UCSD-AML1 (cell line): ENCODE data around the gene UPK1B.
A peak's percentile ranks its signal among the peaks of the same experiment; 100 is the strongest.

ENCODE experiments used
- DNase-seq: peaks from one replicate; lab custom pipeline; 2025; ENCODE audit not compliant: unreplicated experiment; lab: John Stamatoyannopoulos, UW

Gene UPK1B

DNA sequence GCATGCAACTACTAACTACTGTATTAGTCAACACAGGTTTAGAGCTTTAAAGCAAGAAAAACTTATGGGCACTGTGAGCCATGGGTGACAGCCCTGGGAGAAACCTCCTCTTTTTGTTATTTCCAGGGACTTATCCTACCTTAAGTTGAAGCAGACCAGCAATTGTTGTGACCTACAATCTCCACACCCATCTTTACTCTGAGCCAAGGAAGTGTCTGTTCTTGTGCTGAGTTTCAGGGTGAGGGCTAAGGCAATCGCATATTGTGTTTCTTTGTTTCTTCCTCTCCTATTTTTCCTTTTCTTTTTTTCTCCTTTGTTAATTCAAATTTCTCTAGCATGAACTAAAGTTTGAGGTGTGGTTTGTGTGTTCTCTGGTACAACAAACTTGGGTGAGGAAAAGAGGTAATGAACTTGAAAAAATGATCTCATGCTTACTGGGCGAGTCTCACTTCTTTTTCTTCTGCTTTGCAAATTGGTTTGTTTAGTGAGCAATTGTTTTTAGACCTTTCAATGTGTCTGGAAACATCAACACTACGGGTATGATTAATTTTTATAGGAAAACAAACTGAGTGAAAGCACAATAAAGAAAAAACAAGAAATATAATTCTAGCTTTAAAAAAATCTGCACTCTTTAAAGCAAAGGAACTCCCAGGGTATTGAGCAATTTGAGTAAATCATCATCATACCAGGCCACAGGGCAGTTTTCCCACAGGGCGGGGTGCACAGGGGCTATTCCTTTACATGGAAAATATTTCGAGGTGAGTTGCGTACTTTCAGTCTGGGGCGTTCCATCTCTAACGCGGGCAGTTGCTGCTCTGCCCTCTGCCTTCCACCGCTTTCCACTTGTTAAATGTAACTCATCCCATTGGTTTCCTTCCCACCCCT lies 2.7 kb downstream of the UPK1B start:
- no peak for DNase-seq

DNA sequence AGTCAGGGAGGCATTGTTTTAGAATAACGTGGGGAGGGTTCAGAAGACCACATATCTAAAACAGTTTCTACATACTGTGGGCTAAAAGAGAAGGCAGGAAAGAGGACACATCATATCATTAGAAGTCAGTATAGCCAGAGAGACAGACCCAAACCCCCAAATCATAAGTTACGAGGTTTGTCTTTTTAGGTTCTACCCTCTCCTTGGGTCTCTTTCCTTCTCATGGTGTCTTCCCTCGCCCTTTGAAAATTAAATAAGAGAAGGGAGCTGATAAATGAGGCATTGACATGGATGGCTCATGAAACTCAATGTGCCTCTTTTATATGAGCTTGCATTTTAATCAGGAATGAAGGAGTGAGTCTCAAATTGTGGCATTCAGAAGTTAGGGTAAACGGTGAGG lies 3.4 kb downstream of the UPK1B start:
- no peak for DNase-seq

DNA sequence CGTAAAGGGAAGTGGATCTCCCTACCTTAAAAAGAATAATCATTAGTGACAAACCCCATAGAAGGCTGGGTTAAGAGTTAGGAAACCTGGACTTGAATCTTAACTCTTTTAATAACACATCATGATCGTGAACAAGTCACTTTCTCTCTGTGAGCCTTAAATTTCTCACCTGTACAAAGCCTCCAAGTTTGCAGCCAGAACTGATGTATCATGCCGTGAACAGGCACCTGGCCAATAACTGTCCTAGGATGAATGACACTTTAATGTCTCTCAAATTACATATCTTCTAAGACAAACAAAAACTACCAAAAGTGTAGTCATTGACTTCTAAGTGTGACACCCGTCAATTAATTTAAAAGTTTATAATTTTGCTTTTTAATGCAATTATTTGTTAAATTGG lies 3.9 kb downstream of the UPK1B start:
- no peak for DNase-seq

DNA sequence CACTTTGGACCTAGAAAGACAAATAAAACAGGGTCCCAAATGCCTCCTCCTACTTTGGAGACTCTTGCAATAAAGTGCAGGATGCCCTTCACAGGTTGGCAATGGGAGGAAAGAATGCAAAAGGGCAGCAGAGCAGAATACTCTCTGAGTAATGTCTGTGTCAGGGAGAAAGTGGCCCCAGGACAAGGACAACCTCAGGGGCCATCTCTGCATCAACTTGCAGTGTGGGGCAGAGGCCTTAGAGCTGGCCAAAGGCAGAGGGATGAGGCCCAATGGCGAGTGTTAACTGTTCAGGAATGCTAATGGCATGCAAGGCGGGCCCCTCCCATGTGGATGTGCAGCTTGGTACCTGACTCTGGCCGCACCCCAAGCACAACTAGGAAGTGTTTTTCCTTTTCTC lies 8.4 kb downstream of the UPK1B start:
- DNase-seq, result no peak

DNA sequence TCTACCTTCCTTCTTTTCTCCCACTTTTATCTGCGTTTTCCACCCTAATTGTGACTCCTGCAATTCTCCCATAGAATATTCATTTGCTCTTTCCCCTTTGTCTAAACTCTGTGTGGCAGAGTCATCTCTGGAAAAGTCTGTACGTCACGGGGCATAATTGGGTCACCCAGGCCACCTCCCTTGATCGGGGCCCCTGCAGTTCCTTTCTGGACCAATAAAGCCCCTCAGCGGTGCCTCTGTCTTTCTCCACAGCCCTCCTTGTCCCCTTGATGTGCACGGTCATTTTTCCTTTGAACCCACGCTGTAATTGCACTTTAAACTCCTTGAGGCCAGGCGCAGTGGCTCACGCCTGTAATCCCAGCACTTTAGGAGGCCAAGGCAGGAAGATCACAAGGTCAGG lies 10.7 kb downstream of the UPK1B start:
- no peak for DNase-seq

DNA sequence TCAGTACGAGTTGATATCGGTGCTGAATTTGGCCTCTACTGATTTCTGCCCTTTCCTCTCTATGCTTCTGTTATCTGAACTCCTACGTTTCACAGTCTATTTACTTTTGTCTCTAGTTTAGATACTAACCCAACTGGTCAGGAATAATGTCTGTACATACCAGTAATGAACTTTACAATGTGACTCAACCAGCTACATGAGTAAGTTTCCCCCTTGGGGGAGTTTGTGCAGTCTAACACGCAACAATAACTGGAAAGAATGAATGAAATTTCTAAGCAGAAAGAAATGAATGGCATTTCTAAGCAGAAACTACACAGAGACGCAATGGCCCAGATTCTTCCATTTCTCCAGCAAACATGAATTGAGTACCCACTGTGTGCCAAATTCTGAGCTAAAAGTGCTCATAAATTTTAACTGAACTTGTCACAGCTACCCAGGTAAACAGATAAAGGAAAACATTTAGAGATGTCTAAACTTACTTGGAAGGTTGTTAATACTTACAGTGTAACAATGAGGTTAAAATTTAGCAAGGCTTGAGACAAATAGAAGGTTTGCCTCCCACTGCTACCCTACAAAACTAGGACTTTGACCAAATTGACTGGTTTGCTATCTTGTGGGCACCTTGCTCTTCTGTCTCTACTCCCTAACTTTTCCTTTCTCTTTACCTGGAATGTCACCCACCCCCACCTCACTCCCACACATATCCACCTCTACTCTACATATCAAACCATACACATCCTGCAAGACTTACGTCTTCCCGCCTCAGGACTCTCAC lies 11.6 kb downstream of the UPK1B start:
- no peak for DNase-seq

DNA sequence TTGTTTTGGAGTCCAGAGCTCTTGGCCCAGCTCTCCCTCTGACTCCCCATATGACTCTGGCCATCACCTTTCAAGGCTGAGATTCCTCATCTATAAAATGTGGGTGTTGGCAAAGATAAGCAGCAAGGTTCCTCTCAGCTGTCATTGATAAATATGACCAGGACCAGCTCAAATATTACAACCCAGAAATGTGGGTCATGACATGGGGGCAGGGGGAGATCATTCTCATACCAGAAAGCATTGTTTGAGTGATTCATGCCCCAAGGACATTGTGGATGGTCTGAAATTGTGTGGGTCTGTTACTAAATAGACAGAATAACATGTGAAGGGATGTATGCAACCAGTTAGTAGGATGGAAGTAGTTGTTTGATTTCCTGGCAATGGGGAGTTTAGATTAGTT lies 13.9 kb downstream of the UPK1B start:
- no peak for DNase-seq

DNA sequence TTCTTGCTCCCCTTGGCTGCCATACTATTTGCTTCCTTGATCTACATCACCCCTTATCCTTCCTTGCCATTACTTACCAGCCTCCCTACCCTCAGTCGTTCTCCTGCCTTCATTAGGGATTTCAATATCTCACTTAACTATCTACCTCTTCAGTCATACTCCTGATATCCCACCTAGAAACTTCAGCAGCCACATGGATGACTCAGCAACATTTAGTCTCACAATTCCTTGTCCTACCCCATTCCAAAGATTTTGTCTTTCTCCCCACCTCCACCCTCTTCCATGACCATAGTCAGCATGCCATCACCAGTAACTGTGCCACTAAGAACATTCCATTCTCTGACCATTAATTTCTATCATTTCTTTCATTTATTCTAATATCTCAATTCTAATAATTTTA lies 18.4 kb downstream of the UPK1B start:
- DNase-seq, result no peak

DNA sequence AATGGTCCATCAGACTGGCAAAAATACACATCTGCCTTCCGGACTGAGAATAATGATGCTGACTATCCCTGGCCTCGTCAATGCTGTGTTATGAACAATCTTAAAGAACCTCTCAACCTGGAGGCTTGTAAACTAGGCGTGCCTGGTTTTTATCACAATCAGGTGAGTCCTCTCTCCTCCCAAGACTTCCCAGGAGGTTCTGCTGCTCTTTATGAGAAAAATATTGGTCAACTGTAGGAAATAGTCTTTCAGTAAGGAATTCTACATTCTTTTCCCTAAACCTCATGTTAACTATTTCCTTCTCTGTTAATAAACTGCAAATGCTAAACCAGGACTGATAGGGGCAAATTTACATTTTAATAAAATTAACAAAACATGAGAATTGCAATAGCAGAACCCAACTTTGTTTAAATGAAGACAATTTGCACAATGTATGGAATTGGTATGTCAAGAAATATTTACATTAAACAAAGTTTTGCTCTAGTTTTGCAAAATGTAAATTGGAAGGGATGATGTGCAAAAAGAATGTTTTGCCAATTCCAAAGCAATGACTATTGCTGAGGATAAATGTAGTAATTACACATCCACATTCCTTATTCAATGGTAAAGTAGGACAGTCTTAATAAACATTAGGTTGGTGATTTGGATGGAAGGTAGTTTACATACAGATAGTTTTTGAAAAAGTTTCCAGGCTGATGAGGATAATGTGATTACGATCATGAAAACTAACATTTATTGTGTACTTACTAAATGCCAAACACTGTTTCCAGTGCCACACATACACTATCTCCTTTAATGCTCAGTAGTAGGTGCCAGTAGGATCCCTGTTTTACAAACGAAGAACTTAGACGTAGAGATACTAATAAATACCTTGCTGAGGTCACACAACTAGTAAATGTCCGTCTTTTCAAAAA lies 21.1 kb downstream of the UPK1B start:
- DNase-seq, result no peak

DNA sequence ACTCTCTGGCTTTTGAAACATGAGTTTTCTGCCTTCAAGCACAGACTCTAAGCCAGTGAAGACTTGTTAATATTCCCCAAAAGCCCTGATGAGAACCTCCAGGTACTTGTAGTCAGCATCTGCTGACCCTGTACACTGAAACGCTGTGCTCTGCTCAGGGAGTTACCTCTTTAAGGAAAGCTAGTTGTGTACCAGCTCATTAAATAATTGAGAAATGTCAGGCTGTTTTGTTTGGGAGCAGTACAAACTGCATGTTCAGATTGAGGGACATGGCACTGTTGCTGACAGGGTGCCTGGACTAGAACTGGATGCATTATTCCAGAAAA lies 21.7 kb downstream of the UPK1B start:
- DNase-seq, result no peak

DNA sequence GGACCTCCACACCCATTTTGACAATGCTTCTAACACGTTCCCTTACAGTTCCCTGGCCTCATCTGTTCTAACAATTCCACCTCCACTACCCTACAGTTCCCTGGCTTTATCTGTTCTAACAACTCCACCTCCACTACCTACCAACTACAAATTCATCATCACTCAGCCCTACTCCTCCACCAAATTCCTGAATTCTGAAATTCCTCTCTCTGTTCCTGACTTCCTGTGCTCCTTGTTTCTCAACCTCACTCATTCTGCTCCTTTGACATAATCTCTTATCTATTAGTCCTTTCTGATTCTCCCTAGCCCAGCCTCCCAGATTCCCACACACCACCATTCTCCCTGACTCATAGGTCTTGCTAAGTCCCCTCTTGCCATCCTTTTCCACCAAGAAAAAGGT lies 22.5 kb downstream of the UPK1B start:
- no peak for DNase-seq

DNA sequence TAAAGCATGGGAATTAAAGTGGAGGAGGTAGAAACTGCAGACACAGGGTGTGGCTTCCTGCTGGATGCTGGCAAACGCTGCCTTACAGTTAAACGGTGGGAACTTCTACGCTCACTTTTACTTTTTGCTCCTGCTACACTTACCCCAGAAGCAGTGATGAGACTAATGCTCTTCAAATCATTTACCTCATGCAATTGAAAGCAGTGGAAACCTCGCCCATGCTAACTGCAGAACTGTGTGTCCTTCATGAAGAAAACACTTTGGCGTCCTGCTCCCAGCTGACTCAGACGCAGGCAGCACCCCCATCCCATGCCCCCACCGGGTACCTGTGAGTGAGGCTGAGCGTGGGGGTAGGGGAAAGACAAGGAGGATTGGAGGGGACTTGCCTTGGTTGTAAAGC lies 31.8 kb downstream of the UPK1B start:
- no peak for DNase-seq

DNA sequence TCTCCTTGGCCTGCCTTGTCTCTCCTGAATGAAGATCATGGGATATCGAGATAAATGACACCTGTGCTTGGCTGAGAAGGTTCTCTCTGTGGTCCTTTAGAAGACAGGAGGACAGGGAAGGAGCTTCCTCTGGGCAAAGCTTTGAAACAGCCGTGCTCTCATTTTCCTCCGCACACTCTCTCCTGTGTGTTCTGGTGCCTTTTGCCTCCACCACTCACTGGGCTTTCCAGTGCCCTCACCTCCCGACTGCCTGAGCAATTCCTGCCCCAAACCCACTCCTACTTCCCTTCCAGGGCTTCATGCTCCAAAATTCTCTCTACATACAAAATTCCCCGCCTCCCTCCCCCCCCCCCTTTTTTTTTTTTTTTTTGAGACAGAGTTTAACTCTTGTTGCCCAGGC lies 32.3 kb downstream of the UPK1B start:
- no peak for DNase-seq

DNA sequence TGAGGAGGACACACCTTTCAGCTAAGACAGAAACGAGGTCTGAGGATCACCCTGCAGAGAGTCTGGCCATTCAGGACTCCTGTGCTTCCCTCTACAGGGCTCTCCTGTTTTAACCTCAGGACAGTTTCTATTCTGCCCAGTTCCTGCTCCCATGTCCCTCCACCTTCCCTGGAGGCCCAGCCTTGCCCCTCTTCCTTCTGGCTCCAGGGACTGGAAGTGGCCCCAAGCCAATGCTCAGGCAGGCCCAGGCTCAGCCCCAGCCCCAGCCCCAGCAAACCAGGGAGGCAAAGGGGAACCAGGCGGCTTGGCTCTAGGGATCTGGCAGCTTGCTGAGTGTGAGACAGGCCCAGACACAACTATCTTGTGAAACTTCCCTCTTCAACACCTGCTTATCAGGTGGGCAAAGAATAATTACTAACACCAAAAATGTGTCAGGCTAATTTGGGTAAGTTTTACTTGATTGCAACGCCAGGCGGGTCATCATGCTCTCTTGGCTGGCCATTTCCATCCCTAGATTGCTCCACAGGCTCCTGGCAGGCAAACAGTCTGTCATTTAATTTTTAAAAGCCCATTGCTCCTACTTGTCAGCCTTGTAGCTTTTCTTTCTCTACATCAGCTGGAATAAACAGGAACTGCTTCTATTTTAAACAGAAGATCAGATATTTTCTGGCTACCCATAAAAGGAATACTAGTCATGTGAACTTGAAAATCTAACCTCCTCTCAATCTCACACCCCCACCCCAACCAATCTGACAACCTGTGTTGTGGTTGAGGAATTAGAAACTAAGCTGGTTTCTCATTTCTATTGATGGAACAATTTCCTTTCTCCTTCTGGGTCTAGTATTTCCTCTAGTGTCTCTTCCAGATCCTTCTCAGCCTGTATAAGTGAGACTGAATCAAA lies 33.5 kb downstream of the UPK1B start:
- DNase-seq, result peak; percentile 24

DNA sequence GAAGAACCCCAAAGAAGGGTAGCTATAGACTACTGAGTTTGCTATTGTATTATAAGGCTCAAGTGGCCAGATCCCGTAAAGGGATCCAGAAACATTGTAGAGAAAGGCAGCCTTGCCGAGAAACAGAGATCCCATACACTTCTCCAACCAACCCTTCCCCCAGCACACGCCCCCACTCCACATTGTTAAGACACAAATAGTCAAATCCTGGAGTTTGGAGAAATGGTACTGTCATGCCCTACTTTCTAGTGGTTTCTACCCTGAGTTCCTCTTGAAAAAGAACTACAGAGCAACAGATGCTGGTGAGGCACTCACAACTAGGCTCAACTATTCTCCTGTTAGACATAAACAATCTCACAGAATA lies 34.1 kb downstream of the UPK1B start:
- DNase-seq, result no peak

DNA sequence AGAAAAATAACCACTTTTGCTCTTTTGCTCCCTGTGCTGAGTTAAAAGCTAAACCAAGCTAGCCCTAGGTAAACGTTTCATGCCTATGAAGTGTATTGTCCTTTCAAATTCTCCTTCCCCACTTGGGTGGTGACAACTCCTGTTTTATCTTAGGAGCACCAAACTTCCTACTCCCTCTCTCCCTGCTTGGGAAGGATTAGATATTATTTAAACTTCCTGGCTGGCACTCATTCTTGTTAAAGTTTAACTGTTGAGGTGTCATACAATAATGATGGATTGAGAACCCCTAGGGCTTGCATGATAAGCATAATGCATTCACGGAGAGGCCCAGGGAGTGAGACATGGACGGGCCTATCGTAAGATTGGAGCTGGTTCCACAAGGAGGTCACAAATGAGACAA lies 37.8 kb downstream of the UPK1B start:
- DNase-seq, result peak; percentile 14

DNA sequence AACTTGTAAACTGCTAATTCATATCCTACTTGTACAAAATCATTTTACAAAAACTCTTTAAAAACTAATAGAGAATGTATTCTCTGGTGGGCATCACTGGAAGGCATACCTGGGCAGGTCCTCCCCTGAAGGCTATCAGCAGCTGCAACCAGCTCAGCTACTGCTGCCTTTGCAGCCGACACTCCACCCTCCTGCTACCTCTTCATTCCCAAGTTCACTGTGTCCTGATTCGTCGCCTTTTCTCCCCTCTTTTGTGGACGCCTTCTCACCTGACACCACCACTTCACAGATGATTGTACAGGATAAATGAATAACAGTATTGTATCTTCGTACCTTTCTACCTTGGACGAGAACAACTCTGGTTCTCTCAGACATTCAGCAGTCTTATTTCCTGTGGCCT lies 38.4 kb downstream of the UPK1B start:
- no peak for DNase-seq

DNA sequence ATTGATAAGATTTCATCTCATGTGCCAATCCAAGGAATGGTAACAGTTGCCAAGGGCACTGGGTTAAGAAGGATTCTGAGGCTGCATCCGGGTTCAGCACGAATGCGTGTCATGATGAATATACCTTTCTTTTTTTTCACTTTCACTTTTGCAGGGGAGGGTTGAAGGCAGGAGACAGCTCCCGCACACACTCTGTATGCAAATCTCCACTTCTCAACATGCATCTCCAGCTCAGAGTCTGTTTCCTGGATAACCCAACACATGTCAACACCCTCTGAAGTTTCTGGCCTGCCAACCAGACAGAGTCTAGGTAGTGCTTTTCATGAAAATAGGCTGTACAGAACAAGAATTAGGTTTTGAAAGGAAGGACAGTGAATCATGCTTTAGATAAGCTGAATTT lies 45.7 kb downstream of the UPK1B start:
- DNase-seq, result no peak

DNA sequence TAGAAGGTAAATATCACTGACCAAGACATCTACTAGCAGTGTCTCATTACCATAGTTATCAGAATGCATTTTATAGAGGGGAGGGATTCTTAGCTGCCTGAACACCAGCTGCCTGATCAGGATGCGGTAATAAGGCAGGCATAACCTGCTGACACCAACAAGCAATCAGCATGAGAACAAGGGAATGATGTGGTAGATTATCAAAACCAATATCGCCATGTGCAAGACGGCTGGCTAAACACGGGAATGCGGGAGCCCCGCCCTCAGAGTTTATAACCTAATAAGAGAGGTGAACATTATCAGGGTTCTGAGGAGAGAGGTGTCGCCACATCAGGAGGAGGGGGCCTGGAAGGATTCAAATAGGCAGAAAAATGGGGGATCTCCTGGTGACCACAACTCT lies 46.8 kb downstream of the UPK1B start:
- DNase-seq, result no peak

DNA sequence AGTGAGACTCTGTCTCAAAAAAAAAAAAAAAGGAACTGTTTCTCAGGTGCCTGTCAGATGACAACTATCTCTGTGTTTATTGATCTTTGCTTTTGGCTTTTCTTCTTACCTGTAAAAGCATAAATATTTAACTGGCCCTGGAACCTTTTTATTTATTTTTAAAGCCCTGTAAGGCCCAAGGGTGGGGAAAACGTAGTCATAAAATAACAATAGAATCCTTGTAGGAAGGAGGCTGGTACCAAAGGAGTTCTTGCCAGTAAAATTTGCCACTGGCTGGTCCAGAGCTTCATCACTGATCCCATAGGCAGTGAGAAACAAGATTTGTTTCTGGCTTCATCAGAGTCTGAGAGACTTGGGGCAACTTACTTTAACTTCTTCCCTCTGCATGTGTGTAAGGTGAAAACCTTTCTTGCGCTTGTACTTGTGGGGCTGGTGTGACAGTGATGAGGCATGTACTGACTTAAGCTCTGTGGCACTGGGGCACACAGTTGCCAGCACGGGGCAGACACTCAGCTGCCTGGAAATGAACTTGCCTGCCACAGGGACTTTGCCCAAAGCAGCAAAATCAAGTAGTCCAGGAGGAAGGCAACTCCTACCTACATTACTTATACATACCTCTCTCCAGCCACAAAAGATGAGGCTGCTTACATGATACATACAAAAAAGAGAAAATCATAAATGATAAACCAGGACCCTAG lies 47.7 kb downstream of the UPK1B start:
- DNase-seq, result no peak
